Activated gamma-delta T cell treated with anti-CD3 and anti-CD28 coated beads, Interleukin-2, amount 50 U/mL, for 16 hours (primary cell): Measurements from ENCODE around the gene SF3A1.

Experiments
- DNase-seq: peaks from one replicate; pipeline ENCODE4 v3.0.0-alpha.2; 2020; ENCODE audit warnings: low read depth

SF3A1 gene

DNA sequence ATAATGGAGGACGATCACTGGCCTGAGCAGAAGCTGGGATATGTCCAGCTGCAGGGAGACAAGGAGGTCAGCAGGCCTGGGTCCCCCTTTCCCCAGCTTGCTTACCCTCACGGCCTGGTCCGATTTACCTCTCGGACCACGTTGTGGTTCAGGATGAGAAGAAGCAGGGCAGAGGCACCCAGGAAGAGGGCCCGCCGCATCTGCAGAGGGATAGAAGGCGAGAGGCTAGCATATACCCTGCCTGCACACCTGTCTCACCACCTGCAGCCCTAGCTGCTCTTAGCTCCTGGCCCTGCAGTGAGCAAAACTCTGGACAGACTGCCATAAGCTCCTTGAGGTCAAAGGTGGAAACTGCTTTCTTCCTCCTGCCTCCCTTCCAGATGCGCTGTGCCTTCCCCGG is 29.2 kb upstream of the SF3A1 start:
- no peak for DNase-seq

DNA sequence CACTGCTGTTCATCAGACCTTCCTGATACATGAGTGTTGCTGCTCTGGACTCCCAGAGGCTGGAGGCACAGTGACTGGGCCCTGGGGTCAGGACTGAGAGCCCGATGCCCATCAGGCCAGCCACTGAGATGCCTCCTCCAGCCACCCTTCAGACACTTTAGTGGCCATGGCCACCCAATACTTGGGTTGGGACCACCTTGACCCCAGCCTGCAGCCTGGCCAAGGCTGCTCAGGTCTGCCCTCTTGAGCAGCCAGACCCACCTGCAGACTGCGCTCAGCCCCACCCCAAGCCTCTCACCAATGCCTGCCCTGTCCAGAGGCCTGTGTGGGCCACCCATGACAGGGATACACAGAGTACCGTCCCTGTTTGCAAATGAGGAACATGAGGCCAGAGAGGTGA is 26.4 kb upstream of the SF3A1 start:
- DNase-seq: no peak

GRCh38 chr22:30382340-30382739 is 25.6 kb upstream of the SF3A1 start:
- DNase-seq: no peak

- DNase-seq: no peak
Measured at GRCh38 chr22:30381264-30381663, 24.6 kb upstream of the SF3A1 start.

- no peak for DNase-seq
Measured at GRCh38 chr22:30380011-30380410, 23.3 kb upstream of the SF3A1 start.

GRCh38 chr22:30375312-30375849 is 18.7 kb upstream of the SF3A1 start:
- DNase-seq: no peak

DNA sequence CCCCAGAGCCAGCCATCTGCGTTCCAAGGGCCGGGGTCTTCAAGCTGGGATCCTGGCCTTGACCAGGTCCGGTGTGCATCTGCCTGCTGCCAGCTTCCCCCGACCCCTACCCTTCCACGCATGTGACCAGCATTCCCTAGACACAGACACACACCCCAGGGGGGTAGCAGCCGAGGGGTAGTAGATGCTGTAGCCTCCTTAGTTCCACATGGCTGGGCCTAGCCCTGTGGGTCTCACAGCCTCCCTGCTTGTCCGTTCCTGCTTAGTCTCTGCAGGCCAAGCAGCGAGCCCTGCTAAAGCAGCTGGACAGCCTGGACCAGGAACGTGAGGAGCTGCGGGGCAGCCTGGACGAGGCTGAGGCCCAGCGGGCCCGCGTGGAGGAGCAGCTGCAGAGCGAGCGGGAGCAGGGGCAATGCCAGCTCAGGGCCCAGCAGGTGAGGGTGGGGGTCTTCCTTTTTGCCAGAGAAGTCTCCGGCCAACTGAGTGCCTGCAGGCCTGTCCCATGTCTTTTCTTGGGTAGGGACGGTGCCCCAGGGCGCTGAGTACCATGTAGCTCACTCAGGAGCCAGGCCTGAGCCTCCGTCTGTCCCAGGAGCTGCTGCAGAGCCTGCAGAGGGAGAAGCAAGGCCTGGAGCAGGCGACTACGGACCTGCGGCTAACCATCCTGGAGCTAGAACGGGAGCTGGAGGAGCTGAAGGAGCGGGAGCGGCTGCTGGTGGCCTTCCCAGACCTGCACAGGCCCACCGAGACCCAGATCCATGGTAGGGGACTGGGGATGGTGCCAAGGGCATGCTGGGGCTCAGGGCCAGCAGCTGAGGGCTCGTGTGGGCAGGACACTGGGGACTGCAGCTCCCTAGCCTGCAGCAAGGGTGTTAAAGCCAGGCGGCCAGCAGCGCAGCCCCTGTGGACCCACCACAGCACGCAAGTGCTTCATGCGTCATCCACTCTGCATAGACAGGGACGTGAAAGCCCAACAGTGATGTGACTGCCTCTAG is 16.9 kb upstream of the SF3A1 start:
- DNase-seq: no peak

DNA sequence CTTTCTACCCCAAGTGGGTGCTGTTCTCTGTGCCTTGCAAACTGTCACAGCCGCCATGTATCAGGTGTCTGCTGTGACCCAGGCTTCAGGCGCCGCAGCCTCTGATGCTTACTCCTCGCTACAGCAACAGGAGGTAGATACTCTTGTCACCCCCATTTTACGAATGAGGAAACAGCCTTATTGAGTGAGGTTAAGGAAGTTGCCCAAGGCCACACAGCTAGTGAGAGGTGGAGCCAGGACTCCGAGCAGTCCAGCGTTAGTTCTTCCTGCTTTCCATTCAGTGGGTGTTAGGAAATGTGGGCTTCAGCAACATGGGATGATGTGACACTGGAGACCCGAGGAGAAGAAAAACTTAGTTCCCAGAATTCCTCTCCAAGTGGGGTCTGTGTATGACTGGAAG is 16.2 kb upstream of the SF3A1 start:
- no peak for DNase-seq

- no peak for DNase-seq
Measured at GRCh38 chr22:30371981-30372380, 15.3 kb upstream of the SF3A1 start.

DNA sequence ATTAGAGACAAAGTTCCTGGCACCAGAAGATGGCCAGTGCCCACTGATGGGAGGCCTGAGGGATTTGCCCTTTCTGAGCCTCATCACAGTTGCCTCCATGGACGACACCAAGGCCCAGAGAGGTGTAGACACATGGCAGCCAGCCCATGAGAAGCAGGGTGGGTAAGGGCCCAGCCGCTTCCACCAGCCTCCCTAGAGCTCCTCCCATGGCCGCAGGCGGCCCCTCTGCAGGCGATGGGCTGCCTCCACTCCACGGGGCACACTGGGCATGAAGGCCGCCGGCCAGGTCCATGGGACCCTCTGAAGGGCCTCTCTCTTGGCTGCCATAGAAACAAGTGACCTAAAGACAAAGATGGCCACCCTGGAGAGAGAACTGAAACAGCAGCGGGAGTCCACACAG is 14.6 kb upstream of the SF3A1 start:
- DNase-seq: no peak

DNA sequence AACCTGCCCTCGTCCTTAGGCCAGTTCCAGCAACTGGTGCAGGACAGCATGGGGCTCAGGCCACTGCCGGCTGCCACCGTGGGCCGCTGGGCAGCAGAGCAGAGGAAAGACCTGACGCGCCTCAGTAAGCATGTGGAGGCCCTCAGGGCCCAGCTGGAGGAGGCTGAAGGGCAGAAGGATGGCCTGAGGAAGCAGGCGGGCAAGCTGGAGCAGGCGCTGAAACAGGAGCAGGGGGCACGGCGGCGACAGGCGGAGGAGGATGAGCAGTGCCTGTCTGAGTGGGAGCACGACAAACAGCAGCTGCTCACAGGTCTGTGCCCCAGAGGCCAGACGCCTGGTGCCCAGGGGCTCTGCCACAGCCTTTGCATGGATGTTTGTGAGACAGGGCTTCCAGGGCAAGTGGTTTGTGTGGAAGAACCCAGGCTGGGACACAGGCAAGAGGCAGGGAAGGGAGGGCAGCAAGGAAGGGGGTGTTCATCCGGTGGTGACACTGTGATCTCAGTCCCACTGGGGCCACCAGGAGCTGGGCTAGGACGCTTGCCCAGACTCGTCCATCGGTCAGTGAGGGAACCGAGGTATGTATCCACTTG is 14.0 kb upstream of the SF3A1 start:
- DNase-seq: no peak

DNA sequence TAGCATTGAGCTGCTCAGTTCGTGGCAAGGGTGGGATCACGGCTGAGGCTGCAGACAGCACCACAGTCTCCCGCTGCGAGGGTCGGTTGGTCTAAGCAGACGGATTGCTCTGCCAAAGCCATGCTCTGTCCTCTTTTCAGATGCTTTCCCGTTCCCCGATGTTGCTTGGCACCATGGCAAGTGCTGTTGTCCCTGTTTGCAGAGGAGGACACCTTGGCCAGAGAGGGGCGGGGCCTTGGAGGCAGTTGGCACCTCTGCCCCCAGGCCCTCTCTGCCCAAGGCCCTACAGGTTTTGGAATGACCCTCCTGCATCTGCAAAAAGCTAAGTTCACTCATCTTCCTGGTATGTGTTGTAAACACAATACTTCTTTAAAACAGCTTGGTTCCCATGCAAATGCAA is 11.7 kb upstream of the SF3A1 start:
- DNase-seq: no peak

- no peak for DNase-seq
Measured at GRCh38 chr22:30365891-30366290, 9.2 kb upstream of the SF3A1 start.

GRCh38 chr22:30362651-30363281 is 6.1 kb upstream of the SF3A1 start:
- DNase-seq: no peak

DNA sequence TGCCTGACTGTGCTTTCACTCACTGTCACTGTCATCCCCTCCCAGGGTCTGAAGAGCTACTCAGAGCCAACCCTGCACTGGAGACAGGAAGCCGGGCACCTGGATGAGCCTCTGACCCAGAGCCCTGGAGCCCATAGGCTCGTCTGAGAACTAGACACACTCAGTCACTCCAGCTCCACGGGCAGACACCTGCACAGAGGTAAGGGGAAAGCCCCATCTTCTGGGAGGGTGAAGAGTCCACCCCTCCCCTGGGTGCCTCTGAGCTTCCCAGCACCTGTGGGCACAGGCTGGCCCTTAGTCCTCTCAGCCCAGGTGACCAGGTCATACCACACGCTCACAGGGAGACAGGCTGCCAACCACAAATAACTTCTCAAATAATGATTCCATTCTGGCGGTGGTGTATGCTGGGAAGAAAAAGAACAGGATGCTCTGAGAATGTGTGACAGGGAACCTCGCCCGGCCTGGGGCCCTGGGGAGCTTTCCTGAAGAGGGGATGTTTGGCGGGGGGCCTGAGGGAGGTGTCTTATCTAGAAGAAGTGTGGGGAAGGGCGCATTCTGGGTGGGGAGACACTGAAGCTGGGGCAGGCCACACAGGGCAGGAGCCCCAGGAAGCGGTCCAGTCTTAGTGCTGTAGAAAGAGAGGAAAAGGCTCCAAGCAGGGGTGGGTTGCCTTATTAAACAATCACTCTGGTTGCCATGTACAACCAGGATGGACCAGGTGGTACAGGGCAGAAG is 5.4 kb upstream of the SF3A1 start:
- no peak for DNase-seq

GRCh38 chr22:30358541-30358940 is 1.8 kb upstream of the SF3A1 start:
- DNase-seq: no peak

DNA sequence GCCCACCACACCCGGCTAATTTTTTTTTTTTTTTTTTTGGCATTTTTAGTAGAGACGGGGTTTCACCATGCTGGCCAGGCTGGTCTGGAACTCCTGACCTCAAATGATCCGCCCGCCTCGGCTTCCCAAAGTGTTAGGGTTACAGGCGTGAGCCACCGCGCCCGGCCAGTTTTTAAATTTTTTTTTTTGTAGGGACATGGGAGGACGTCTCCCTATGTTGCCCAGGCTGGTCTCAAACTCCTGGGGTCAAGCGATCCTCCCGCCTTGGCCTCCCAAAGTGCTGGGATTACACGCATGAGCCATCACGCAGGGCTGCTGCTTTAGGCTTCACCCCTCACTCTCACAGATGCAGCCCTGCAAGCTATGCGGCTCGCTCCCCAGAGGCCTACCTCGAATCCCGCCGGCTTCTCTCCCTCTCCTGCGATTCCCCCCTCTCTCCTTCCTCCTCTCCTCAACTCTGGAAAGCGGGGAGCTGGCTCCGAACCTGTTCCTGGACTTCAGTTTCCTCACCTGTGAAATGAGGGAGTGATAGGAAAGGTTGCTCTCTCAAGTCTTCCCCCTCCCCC is 1.0 kb upstream of the SF3A1 start:
- no peak for DNase-seq

- peak; percentile 6 for DNase-seq
Measured at GRCh38 chr22:30357236-30357570, 509 bp upstream of the SF3A1 start.

DNA sequence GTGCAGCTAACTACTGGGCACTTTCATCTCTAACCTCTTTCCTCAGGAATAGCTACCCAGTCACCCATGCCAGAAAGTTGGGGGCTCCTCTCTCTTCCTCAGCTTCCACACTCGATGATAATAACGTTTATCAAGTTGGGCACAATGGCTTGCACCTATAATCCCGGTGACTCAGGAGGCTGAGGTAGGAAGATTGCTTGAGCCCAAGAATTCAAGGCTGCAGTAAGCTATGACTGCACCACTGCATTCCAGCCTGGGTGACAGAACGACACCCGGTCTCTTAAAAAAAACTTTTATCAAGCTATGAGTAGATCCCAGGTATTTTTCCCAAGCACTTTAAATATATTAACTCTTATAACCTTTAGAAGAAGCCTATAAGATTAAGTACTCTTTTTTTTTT is 2.0 kb downstream of the SF3A1 start:
- no peak for DNase-seq

GRCh38 chr22:30351226-30351625 is 5.5 kb downstream of the SF3A1 start:
- DNase-seq: no peak

DNA sequence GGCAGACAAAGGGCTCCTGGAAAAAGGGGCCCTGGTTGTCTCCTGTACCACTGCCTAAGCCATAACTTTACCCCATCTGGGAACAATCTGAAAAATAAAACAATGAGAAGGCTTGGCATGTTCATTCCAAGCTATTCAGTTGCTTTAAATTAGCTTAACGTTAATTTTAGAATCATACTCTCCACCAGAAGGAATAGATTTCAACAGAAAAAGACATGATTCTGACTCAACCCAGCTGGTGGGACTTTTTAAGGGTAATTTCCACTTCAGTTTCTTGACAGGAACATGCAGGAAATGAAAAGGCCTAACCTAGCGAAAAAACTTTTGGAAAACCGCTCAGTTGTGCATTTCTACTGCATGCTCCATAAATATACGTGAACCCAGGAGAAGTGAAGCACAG is 7.9 kb downstream of the SF3A1 start:
- DNase-seq: no peak

- DNase-seq: no peak
Measured at GRCh38 chr22:30348404-30348803, 8.3 kb downstream of the SF3A1 start.
